ENCODE results near the gene GPR45.

DNA sequence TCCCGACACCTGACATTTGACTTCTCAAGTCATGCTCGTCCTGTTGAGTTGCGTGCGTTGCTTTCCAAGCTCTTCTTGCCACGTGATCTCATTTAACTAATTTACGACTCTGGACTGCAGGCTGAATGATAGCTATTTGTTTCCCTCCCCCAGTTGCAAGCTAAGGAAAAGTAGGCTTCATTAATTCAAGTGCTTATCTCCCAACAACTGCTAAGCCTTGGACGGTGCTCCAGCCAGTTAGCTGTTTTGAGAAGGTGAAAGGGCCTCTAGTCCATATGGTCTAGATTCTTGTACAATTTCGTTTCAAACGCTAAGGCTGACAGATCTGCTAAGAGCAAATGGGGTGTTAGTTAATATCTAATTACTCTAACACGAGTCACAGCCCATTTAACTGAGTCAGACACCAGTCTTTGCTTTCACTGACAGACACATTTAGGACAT is 21.1 kb downstream of the GPR45 start:
- TF ChIP-seq, protein P1, sequence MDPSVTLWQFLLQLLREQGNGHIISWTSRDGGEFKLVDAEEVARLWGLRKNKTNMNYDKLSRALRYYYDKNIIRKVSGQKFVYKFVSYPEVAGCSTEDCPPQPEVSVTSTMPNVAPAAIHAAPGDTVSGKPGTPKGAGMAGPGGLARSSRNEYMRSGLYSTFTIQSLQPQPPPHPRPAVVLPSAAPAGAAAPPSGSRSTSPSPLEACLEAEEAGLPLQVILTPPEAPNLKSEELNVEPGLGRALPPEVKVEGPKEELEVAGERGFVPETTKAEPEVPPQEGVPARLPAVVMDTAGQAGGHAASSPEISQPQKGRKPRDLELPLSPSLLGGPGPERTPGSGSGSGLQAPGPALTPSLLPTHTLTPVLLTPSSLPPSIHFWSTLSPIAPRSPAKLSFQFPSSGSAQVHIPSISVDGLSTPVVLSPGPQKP (IDR thresholded peaks at IDR 0.05; ENCODE audit: low read depth, low read length), result no peak
- TF ChIP-seq, protein P2, sequence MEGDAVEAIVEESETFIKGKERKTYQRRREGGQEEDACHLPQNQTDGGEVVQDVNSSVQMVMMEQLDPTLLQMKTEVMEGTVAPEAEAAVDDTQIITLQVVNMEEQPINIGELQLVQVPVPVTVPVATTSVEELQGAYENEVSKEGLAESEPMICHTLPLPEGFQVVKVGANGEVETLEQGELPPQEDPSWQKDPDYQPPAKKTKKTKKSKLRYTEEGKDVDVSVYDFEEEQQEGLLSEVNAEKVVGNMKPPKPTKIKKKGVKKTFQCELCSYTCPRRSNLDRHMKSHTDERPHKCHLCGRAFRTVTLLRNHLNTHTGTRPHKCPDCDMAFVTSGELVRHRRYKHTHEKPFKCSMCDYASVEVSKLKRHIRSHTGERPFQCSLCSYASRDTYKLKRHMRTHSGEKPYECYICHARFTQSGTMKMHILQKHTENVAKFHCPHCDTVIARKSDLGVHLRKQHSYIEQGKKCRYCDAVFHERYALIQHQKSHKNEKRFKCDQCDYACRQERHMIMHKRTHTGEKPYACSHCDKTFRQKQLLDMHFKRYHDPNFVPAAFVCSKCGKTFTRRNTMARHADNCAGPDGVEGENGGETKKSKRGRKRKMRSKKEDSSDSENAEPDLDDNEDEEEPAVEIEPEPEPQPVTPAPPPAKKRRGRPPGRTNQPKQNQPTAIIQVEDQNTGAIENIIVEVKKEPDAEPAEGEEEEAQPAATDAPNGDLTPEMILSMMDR (IDR thresholded peaks at IDR 0.05), result no peak

Measured in A549 (cell line).